Naive thymus-derived CD8-positive, alpha-beta T cell (primary cell): Measurements from ENCODE around the gene RAB34. TPM values are rescaled to one million over a fixed set of nuclear protein-coding genes. Genes with fewer than 3 reads are reported as not detected.

Experiments used
- ATAC-seq, 2 donors: fragments of 150-1000 bp; cut with Tn5 transposase in 1 of 2; sonication (Bioruptor Pico), chemical (Tn5 transposase) in 1 of 2; 1 replicate in 1 of 2; 2 replicates in 1 of 2; pipeline ENCODE4 v1.10.0; 2021; ENCODE audit warnings: mild to moderate bottlenecking in 2 of 2, moderate library complexity in 2 of 2
- POLR2A ChIA-PET: fragments of 350-600 bp; sonication (Branson Sonifier 250); formaldehyde crosslinking; loops from one replicate; lab custom pipeline; 2021; ENCODE audit warnings: antibody characterized with exemption; lab: Charles Lee
- DNase-seq, 10 donors: peaks; one replicate each; pipeline versions ENCODE4 v3.0.0 to v3.0.0-alpha.2; 2020 to 2022
- H3K27ac Mint-ChIP-seq, 10 donors: one replicate each; pipeline ENCODE4 v1.8.0; 2020 to 2022; ENCODE audit warnings: mild to moderate bottlenecking in 10 of 10, mixed read lengths in 10 of 10, moderate library complexity in 4 of 10, inconsistent platforms in 1 of 10
- H3K27me3 Mint-ChIP-seq, 5 donors: one replicate each; pipeline ENCODE4 v1.8.0; 2021 to 2022; ENCODE audit warnings: mixed read lengths in 5 of 5
- H3K36me3 Mint-ChIP-seq, 3 donors: one replicate each; pipeline ENCODE4 v1.8.0; 2020 to 2022; ENCODE audit warnings: mixed read lengths in 3 of 3, mild to moderate bottlenecking in 2 of 3, inconsistent platforms in 1 of 3
- H3K4me1 Mint-ChIP-seq, 4 donors: one replicate each; pipeline ENCODE4 v1.8.0; 2021 to 2022; ENCODE audit warnings: mixed read lengths in 4 of 4
- H3K4me3 Mint-ChIP-seq, 10 donors: one replicate each; pipeline ENCODE4 v1.8.0; 2020 to 2022; ENCODE audit warnings: mild to moderate bottlenecking in 10 of 10, mixed read lengths in 10 of 10, moderate library complexity in 6 of 10, inconsistent platforms in 1 of 10
- H3K9me3 Mint-ChIP-seq, 9 donors: one replicate each; pipeline ENCODE4 v1.8.0; 2020 to 2022; ENCODE audit warnings: mixed read lengths in 9 of 9, mild to moderate bottlenecking in 3 of 9, inconsistent platforms in 1 of 9, moderate library complexity in 1 of 9
- polyA plus RNA-seq, 3 donors: library from polyadenylated mRNA; unstranded; fragments of 300-500 nt; fragmentation: Illumina TruSeq; gene quantifications; one replicate each; pipeline ENCODE4 v1.2.3, GENCODE V29; 2021
- total RNA-seq, 8 experiments: library from RNA in 2 of 8; stranded (reverse) in 2 of 8; gene quantifications; one replicate each; pipeline ENCODE4 v1.2.3 and lab custom pipeline; 2021 to 2026

Gene RAB34
- total and polyA plus RNA-seq, 5 experiments from 2014 or later, result 3.3 to 10.2 (median 5.7) TPM

DNA sequence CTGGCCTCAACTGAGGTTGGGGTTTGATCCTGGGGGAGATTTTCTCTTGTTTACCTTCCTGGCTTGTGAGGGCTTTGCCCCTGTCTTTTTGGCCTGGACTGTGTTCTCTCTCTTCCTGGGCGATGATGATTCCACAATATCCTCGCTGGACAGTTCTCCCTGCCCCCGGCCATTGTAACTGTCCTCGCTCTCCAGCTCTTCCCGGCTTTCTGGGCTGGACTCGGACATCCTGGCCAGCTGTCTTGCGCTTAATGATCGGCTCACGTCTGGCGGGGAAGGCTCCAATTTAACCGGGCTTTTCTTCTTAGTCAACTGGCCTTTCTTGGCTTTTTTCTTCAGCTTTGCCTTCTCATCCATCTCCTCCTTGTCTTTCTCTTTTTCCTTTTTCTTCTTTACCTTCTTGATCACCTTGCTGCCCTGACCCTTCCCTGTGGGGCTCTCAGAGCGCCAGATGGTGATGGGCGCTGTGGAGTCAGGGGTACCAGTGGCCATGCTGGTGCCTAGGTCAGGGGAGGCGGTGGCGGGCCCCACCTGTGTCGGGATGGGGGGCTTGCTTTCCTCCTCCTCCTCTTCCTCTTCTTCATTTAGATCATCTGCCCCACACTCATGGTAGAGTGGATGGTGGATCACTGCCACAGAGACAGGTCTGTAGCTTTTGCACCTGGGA is 14.0 kb downstream of the RAB34 start:
- POLR2A ChIA-PET, result interaction anchor here (1.0 kb wide), 1 partner anchor 57 kb away, joined by 3 read pairs; no protein-coding TSS in a partner anchor
- Mint-ChIP-seq H3K27me3 (no peaks in the 10 kb centered on the region), H3K27ac (peak overlapping the region in 8 of 10 donors; percentile 12 to 83 (median 56)), H3K4me3 (peak overlapping the region in 1 of 10 donors; percentile 12), H3K36me3 (peaks cover 0 to 51% (median 0%) of the 10 kb centered on the region in 3 donors), H3K9me3 (no peaks in the 10 kb centered on the region), H3K4me1 (peaks cover 0 to 3% (median 1%) of the 10 kb centered on the region in 4 donors)
- ATAC-seq (no peak), DNase-seq (no peak)

GRCh38 chr17:28702752-28703150 is 14.9 kb downstream of the RAB34 start:
- ATAC-seq, result no peak

GRCh38 chr17:28702026-28702751 is 15.5 kb downstream of the RAB34 start:
- POLR2A ChIA-PET, result interaction anchor here (1.7 kb wide), 1 partner anchor 9 kb away, joined by 8 read pairs; the partner anchor contains the start of gene PROCA1
- no peak for DNase-seq
- H3K9me3 Mint-ChIP-seq, result no peaks in the 10 kb centered on the region

More at GRCh38 chr17:28702752-28703150, 14.9 kb downstream of the RAB34 start:
- Mint-ChIP-seq H3K4me3 (no peak overlapping the region), H3K4me1 (peaks cover 0 to 3% (median under 1%) of the 10 kb centered on the region in 4 donors), H3K27ac (peak overlapping the region in 3 of 10 donors; percentile 37 to 45 (median 41)), H3K27me3 (no peaks in the 10 kb centered on the region), H3K9me3 (no peaks in the 10 kb centered on the region), H3K36me3 (peaks cover 0 to 58% (median 0%) of the 10 kb centered on the region in 3 donors)
- no peak for DNase-seq
- POLR2A ChIA-PET, result interaction anchor here (1.0 to 1.7 kb wide), 2 partner anchors 9 to 56 kb away, joined by 3 to 8 read pairs; partner anchors contain the start of gene PROCA1

DNA sequence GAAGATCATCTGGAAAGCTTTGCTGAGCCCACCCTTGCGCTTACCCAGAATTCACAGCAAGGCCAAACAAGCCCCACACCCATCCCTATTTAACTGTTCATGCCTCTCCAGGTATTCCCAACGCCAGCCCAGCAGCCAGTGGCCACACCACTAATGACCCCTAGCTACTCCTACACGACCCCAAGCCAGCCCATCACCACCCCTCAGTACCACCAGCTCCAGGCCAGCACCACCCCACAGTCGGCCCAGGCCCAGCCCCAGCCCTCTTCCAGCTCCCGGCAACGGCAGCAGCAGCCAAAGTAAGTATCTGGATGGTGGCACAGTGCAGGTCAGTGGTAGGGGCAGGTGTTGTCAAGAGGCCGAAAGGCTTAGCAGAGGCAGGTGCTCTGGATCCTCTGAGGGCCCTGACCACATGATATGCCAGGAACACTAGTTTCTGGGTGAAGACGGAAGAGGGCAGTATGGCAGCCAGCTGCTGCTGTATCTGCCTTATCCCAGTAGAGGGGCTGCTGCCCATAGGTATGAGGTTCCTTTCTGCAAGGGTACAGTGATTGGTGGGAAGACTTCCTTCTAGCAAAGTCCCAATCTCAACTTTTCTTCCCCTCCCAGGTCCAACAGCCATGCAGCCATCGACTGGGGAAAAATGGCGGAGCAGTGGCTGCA is 16.7 kb downstream of the RAB34 start:
- no peak for DNase-seq
- POLR2A ChIA-PET, result no interaction called here

More at GRCh38 chr17:28702026-28702751, 15.5 kb downstream of the RAB34 start:
- H3K27me3 Mint-ChIP-seq, result no peaks in the 10 kb centered on the region
- no peak for ATAC-seq
- peaks cover 0 to 3% (median under 1%) of the 10 kb centered on the region in 4 donors for H3K4me1 Mint-ChIP-seq
- H3K36me3 Mint-ChIP-seq, result peaks cover 0 to 64% (median 0%) of the 10 kb centered on the region in 3 donors
- no peak overlapping the region for H3K4me3 Mint-ChIP-seq
- peak overlapping the region in 5 of 10 donors; percentile 37 to 80 (median 45) for H3K27ac Mint-ChIP-seq

GRCh38 chr17:28700278-28700677 is 17.4 kb downstream of the RAB34 start:
- Mint-ChIP-seq H3K9me3 (no peaks in the 10 kb centered on the region), H3K27me3 (no peaks in the 10 kb centered on the region), H3K4me1 (peaks cover 0 to 3% (median 0%) of the 10 kb centered on the region in 4 donors), H3K4me3 (no peak overlapping the region), H3K36me3 (peaks cover 0 to 83% (median 0%) of the 10 kb centered on the region in 3 donors), H3K27ac (no peak overlapping the region)
- no peak for DNase-seq
- POLR2A ChIA-PET, result no interaction called here
- no peak for ATAC-seq

More for the DNA sequence above, 16.7 kb downstream of the RAB34 start:
- peaks cover 0 to 76% (median 0%) of the 10 kb centered on the region in 3 donors for H3K36me3 Mint-ChIP-seq
- H3K27me3 Mint-ChIP-seq, result no peaks in the 10 kb centered on the region
- no peaks in the 10 kb centered on the region for H3K9me3 Mint-ChIP-seq
- no peak for ATAC-seq
- H3K4me1 Mint-ChIP-seq, result peaks cover 0 to 3% (median 0%) of the 10 kb centered on the region in 4 donors
- no peak overlapping the region for H3K4me3 Mint-ChIP-seq
- H3K27ac Mint-ChIP-seq, result peak overlapping the region in 3 of 10 donors; percentile 20 to 53 (median 24)

GRCh38 chr17:28698253-28698941 is 19.3 kb downstream of the RAB34 start:
- no peaks in the 10 kb centered on the region for H3K9me3 Mint-ChIP-seq
- peak overlapping the region in 3 of 10 donors; percentile 2 to 83 (median 77) for H3K27ac Mint-ChIP-seq
- no peak for DNase-seq
- no peak for ATAC-seq
- peaks cover 0 to 3% (median 0%) of the 10 kb centered on the region in 4 donors for H3K4me1 Mint-ChIP-seq
- H3K27me3 Mint-ChIP-seq, result no peaks in the 10 kb centered on the region
- peaks cover 0 to 94% (median 7%) of the 10 kb centered on the region in 3 donors for H3K36me3 Mint-ChIP-seq
- POLR2A ChIA-PET, result no interaction called here
- H3K4me3 Mint-ChIP-seq, result no peak overlapping the region

DNA sequence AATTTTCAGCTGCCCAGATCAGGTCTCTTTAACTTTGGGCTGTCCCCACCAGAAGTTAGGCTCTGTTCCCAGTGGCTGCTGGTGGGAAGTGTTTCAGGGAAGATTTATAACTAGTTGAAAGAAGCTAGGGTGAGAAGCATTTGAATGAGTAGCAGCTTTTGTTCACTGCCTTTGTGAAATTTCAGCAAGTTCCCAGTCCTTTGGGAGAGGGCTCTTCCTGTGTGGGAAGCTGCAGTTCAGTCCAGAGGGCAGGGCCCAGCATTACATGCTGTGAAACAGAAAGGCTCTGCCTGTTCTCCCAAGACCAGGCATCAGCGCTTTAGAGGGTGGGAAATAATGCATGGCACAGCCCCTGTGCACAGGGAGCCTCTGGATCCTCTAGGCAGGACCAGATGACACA is 23.8 kb downstream of the RAB34 start:
- no peaks in the 10 kb centered on the region for H3K27me3 Mint-ChIP-seq
- H3K4me3 Mint-ChIP-seq, result no peak overlapping the region
- H3K27ac Mint-ChIP-seq, result peak overlapping the region in 2 of 10 donors; percentile 51 to 58
- H3K36me3 Mint-ChIP-seq, result peaks cover 8 to 100% (median 22%) of the 10 kb centered on the region in 3 donors
- ATAC-seq (no peak), DNase-seq (peak in 1 of 10 donors; percentile 15)
- POLR2A ChIA-PET, result no interaction called here
- no peaks in the 10 kb centered on the region for H3K9me3 Mint-ChIP-seq
- H3K4me1 Mint-ChIP-seq, result no peaks in the 10 kb centered on the region

- Mint-ChIP-seq H3K4me3 (no peak overlapping the region), H3K27me3 (no peaks in the 10 kb centered on the region), H3K9me3 (no peaks in the 10 kb centered on the region), H3K4me1 (no peaks in the 10 kb centered on the region), H3K27ac (peak overlapping the region in 1 of 10 donors; percentile 25), H3K36me3 (peaks cover 21 to 99% (median 50%) of the 10 kb centered on the region in 3 donors)
- no peak for DNase-seq
- POLR2A ChIA-PET, result no interaction called here
- ATAC-seq, result no peak
Observed at GRCh38 chr17:28689011-28689410, 28.7 kb downstream of the RAB34 start.

DNA sequence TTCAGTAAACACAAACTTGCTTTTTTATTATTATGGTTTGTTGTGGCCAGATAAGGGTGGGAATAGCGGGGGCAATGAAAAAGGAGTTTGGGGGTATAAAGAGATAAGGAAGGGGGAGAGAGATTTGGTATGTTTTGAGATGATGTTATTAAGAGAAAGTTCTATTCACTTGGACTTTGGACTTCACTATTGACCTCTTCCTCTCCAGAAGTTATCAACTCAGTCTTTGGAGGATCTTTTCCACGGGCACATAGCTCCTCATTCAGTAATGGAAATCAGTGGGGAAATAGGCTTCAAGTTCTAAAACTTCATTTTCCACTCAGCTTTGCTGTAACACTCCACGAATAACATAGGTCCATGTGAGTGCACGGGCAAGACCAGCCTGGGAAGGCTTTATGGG is 29.2 kb downstream of the RAB34 start:
- POLR2A ChIA-PET, result no interaction called here
- no peak overlapping the region for H3K4me3 Mint-ChIP-seq
- H3K27ac Mint-ChIP-seq, result peak overlapping the region in 1 of 10 donors; percentile 25
- H3K27me3 Mint-ChIP-seq, result no peaks in the 10 kb centered on the region
- DNase-seq (no peak), ATAC-seq (no peak)
- no peaks in the 10 kb centered on the region for H3K4me1 Mint-ChIP-seq
- no peaks in the 10 kb centered on the region for H3K9me3 Mint-ChIP-seq
- peaks cover 21 to 98% (median 48%) of the 10 kb centered on the region in 3 donors for H3K36me3 Mint-ChIP-seq

- DNase-seq (no peak), ATAC-seq (no peak)
- H3K4me1 Mint-ChIP-seq, result no peaks in the 10 kb centered on the region
- POLR2A ChIA-PET, result no interaction called here
- no peak overlapping the region for H3K4me3 Mint-ChIP-seq
- H3K27ac Mint-ChIP-seq, result peak overlapping the region in 1 of 10 donors; percentile 46
- no peaks in the 10 kb centered on the region for H3K27me3 Mint-ChIP-seq
- H3K9me3 Mint-ChIP-seq, result no peaks in the 10 kb centered on the region
- H3K36me3 Mint-ChIP-seq, result peaks cover 21 to 98% (median 51%) of the 10 kb centered on the region in 3 donors
Observed at GRCh38 chr17:28686296-28686695, 31.4 kb downstream of the RAB34 start.

- Mint-ChIP-seq H3K36me3 (peaks cover 21 to 98% (median 51%) of the 10 kb centered on the region in 3 donors), H3K4me3 (no peak overlapping the region), H3K27me3 (no peaks in the 10 kb centered on the region), H3K4me1 (no peaks in the 10 kb centered on the region), H3K27ac (no peak overlapping the region), H3K9me3 (no peaks in the 10 kb centered on the region)
- no peak for ATAC-seq
- no peak for DNase-seq
- POLR2A ChIA-PET, result no interaction called here
Observed at GRCh38 chr17:28685366-28685765, 32.3 kb downstream of the RAB34 start.

DNA sequence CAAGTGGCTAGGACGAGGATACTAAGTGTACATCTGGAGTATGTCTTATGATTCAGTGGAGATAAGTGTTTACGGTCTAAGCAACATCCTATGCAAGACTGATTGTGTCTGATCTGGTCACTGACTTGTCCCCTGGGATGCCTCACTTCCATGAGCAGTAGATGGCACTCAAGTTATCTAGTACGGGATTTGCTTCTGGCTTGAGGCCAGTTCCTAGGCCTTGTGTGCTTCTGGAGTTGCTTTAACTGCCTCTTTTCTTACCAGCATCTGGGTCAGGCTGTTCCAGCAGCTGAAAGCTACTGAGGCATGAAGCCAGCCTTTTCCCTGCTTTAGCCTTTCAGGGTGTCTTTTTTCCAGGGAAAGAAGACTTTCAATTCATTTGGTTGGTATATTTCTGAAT is 32.7 kb downstream of the RAB34 start:
- POLR2A ChIA-PET, result no interaction called here
- Mint-ChIP-seq H3K36me3 (peaks cover 19 to 98% (median 47%) of the 10 kb centered on the region in 3 donors), H3K27ac (peak overlapping the region in 1 of 10 donors; percentile 63), H3K27me3 (no peaks in the 10 kb centered on the region), H3K4me3 (no peak overlapping the region), H3K4me1 (no peaks in the 10 kb centered on the region), H3K9me3 (no peaks in the 10 kb centered on the region)
- DNase-seq, result no peak
- no peak for ATAC-seq
